Panc1 (cell line): ENCODE measurements around the gene SF3A2. TPM values are rescaled to one million over a fixed set of nuclear protein-coding genes. Genes with fewer than 3 reads are reported as not detected.

Source experiments
- ATAC-seq: fragments of 200-7000 bp; cut with Tn5 transposase; 2 replicates; pipeline ENCODE4 v1.9.1; 2020; ENCODE audit warnings: mild to moderate bottlenecking, moderate library complexity
- BruUV-seq: library from RNA; stranded (reverse); fragments of 400-500 nt; replicated peaks from 2 replicates; lab custom pipeline; 2021; lab: Mats Ljungman, UMichigan
- CTCF ChIA-PET: fragments of 300-600 bp; sonication (Branson Sonifier 250); formaldehyde crosslinking; loops from one replicate; lab custom pipeline; 2022; ENCODE audit warnings: antibody characterized with exemption; lab: Charles Lee
- POLR2A ChIA-PET: fragments of 300-600 bp; sonication (Branson Sonifier 250); formaldehyde crosslinking; loops from one replicate; lab custom pipeline; 2022; ENCODE audit warnings: antibody characterized with exemption; lab: Charles Lee
- DNase-seq: peaks from one replicate; pipeline ENCODE4 v3.0.0-alpha.2; 2010; ENCODE audit warnings: low read depth, low spot score
- H3K27ac ChIP-seq: 2 replicates; pipeline ENCODE4 v1.5.1; 2011; ENCODE audit warnings: mild to moderate bottlenecking, low read length, inconsistent platforms
- H3K27me3 ChIP-seq: fragments of 200-500 bp; sonication (Bioruptor generic); 2 replicates; pipeline ENCODE4 v1.6.0; 2014; ENCODE audit warnings: low read length, inconsistent platforms; ENCODE audit not compliant: control insufficient read depth, insufficient read depth
- H3K36me3 ChIP-seq: fragments of 200-500 bp; sonication (Bioruptor generic); 2 replicates; pipeline ENCODE4 v1.5.1; 2014; ENCODE audit warnings: inconsistent platforms, mild to moderate bottlenecking, low read length, moderate library complexity; ENCODE audit not compliant: control insufficient read depth, insufficient read depth
- H3K4me1 ChIP-seq: 2 replicates; pipeline ENCODE4 v1.5.1; 2011; ENCODE audit warnings: inconsistent platforms, mild to moderate bottlenecking, low read length, moderate library complexity; ENCODE audit not compliant: control insufficient read depth, insufficient read depth
- H3K4me3 ChIP-seq, 2 experiments: 2 replicates each; pipeline ENCODE4 v1.5.1; 2011 to 2012; ENCODE audit warnings: low read depth in 2 of 2, low read length in 2 of 2, mild to moderate bottlenecking in 2 of 2, inconsistent platforms in 1 of 2, moderate library complexity in 1 of 2
- H3K9me3 ChIP-seq: fragments of 200-500 bp; sonication (Bioruptor generic); 2 replicates; pipeline ENCODE4 v1.5.1; 2014; ENCODE audit warnings: low read depth, mild to moderate bottlenecking, inconsistent platforms, low read length, moderate library complexity; ENCODE audit not compliant: control insufficient read depth, insufficient read depth
- CTCF ChIP-seq: fragments of 450-650 bp; IDR thresholded peaks from 2 replicates; pipeline ENCODE4 v1.5.1; 2017; ENCODE audit warnings: mild to moderate bottlenecking
- POLR2AphosphoS5 ChIP-seq: IDR thresholded peaks from 2 replicates; pipeline ENCODE4 v1.6.1; 2012; ENCODE audit warnings: mild to moderate bottlenecking, low read depth, low read length, moderate library complexity
- REST ChIP-seq, 2 experiments: IDR thresholded peaks; 2 replicates each; pipeline ENCODE4 v1.6.1; 2011 to 2012; ENCODE audit warnings: low read depth in 2 of 2, control low read depth in 1 of 2, low read length in 1 of 2, mild to moderate bottlenecking in 1 of 2, moderate library complexity in 1 of 2; ENCODE audit not compliant: insufficient read depth in 1 of 2
- SIN3A ChIP-seq: IDR thresholded peaks from 2 replicates; pipeline ENCODE4 v1.6.1; 2012; ENCODE audit warnings: low read depth, mild to moderate bottlenecking, low read length, moderate library complexity, borderline replicate concordance; ENCODE audit not compliant: insufficient read depth
- TCF7L2 ChIP-seq: IDR thresholded peaks from 2 replicates; pipeline ENCODE4 v1.6.1; 2011; ENCODE audit warnings: mild to moderate bottlenecking, low read depth, low read length, inconsistent platforms
- in situ Hi-C: cut with HindIII; loops from 2 replicates; pipeline ENCODE4 v1.10.0; 2016; ENCODE audit warnings: low sequenced_read_pairs, low pct_unique_long_range_greater_than_20kb
- intact Hi-C: fragments of 100-400 bp; cut with micrococcal nuclease; formaldehyde crosslinking; loops from one replicate; pipeline ENCODE4 v1.10.0; 2022; ENCODE audit not compliant: unreplicated experiment
- total RNA-seq: library from RNA; stranded (reverse); gene quantifications from one replicate; pipeline ENCODE4 v1.2.1, GENCODE V29; 2021; ENCODE audit not compliant: unreplicated experiment

SF3A2 gene
- total RNA-seq, 1 experiment from 2014 or later, result 103 TPM

GRCh38 chr19:2243274-2244124, 6.9 kb downstream of the SF3A2 start:
- Histone ChIP-seq H3K36me3 (no peaks in the 10 kb centered on the region), H3K4me3 (no peak overlapping the region), H3K27ac (no peak overlapping the region), H3K9me3 (no peaks in the 10 kb centered on the region), H3K4me1 (peaks cover 26% of the 10 kb centered on the region), H3K27me3 (no peaks in the 10 kb centered on the region)
- CTCF ChIA-PET, result no interaction called here
- intact Hi-C loops (no loop called here), in situ Hi-C loops (no loop called here)
- TF ChIP-seq TCF7L2, result no peak
- TF ChIP-seq SIN3A, result no peak
- TF ChIP-seq REST (IDR thresholded peaks at IDR 0.05; ENCODE audit: insufficient read depth in 1 of 2, low read depth in 2 of 2, low read length in 1 of 2), result no peak
- no peak for TF ChIP-seq CTCF
- TF ChIP-seq POLR2AphosphoS5, result no peak
- ATAC-seq (no peak), DNase-seq (no peak)
- POLR2A ChIA-PET, result no interaction called here
- BruUV-seq, result no TSS peak

DNA sequence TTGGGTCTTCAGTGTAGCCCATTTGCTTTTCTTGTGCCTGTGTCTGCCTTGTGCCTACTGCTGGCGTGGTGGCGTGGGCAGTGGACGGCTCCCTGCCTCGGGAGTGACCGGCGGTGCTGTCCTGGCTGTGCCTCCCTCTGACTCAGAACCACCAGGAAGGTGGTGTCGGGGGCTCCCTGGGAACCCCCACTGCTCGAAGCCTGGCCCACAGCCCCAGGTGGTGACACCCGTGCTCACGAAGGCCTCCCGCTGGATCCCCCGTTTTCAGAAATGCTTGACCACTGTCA, 7.4 kb downstream of the SF3A2 start:
- H3K36me3 ChIP-seq, result no peaks in the 10 kb centered on the region
- in situ Hi-C loops, result no loop called here
- CTCF ChIA-PET, result no interaction called here

DNA sequence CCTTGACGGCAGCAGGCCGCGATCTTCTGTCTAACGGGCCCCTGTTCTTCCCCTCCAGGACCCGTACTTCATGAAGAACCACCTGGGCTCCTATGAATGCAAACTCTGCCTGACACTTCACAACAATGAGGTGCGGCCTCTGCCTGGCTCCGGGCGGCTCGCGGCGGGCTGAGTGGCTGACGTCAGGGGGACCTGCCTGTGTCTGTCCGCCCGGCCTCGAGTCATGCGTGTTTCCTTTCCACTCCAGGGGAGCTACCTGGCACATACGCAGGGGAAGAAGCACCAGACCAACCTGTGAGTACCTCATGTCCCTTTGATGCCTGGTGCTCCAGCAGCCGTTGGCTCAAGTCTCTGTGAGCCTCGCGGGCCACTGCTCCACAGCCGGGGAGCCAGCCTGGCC, 7.9 kb downstream of the SF3A2 start:
- ATAC-seq (no peak), DNase-seq (no peak)
- no peaks in the 10 kb centered on the region for H3K9me3 ChIP-seq
- no TSS peak for BruUV-seq
- H3K4me1 ChIP-seq, result peaks cover 26% of the 10 kb centered on the region
- in situ Hi-C loops (no loop called here), intact Hi-C loops (no loop called here)
- CTCF ChIA-PET, result no interaction called here
- POLR2A ChIA-PET, result no interaction called here
- no peak overlapping the region for H3K4me3 ChIP-seq
- H3K36me3 ChIP-seq, result no peaks in the 10 kb centered on the region
- TF ChIP-seq REST (IDR thresholded peaks at IDR 0.05; ENCODE audit: insufficient read depth in 1 of 2, low read depth in 2 of 2, low read length in 1 of 2) (no peak), POLR2AphosphoS5 (no peak), CTCF (no peak), SIN3A (no peak), TCF7L2 (no peak)
- H3K27me3 ChIP-seq, result no peaks in the 10 kb centered on the region
- H3K27ac ChIP-seq, result no peak overlapping the region

More for the DNA sequence above, 7.4 kb downstream of the SF3A2 start:
- Histone ChIP-seq H3K27me3 (no peaks in the 10 kb centered on the region), H3K4me1 (peaks cover 26% of the 10 kb centered on the region), H3K4me3 (no peak overlapping the region), H3K9me3 (no peaks in the 10 kb centered on the region), H3K27ac (no peak overlapping the region)
- DNase-seq (no peak), ATAC-seq (no peak)
- BruUV-seq, result no TSS peak
- intact Hi-C loops, result no loop called here
- TF ChIP-seq POLR2AphosphoS5 (no peak), SIN3A (no peak), TCF7L2 (no peak)
- POLR2A ChIA-PET, result no interaction called here
